ENCODE results near the gene MYO9B. TPM values are rescaled to one million over a fixed set of nuclear protein-coding genes. Genes with fewer than 3 reads are reported as not detected.
A peak's percentile ranks its signal among the peaks of the same experiment; 100 is the strongest.

Gene MYO9B
- total RNA-seq, 1 experiment from 2014 or later: 58.6 TPM

- H3K9me3 Mint-ChIP-seq: no peaks in the 10 kb centered on the region
- Histone ChIP-seq H2BK120ac (ENCODE audit: low read depth, low read length, poor library complexity, severe bottlenecking) (no peak overlapping the region), H2BK5ac (ENCODE audit: insufficient read length, low read length) (no peak overlapping the region), H3K79me2 (ENCODE audit: insufficient read depth, low read length) (no peaks in the 10 kb centered on the region), H4K8ac (replicated peaks; ENCODE audit: insufficient read length, low read depth, low read length) (no peak overlapping the region), H3K9me3 (ENCODE audit: control insufficient read depth, low read depth, low read length) (peaks cover 19% of the 10 kb centered on the region), H2BK12ac (ENCODE audit: insufficient read length, low read depth, low read length) (no peak overlapping the region), H3K9ac (ENCODE audit: extremely low read depth, insufficient read length, low read length) (no peak overlapping the region), H3K4me1 (ENCODE audit: insufficient read depth, low read length) (no peaks in the 10 kb centered on the region), H3K79me1 (ENCODE audit: insufficient read depth, low read depth, low read length, poor library complexity, severe bottlenecking) (no peaks in the 10 kb centered on the region), H2BK20ac (ENCODE audit: low read depth, low read length, poor library complexity, severe bottlenecking) (no peak overlapping the region), H4K5ac (ENCODE audit: insufficient read length, low read depth, low read length) (no peak overlapping the region), H3K27ac (ENCODE audit: insufficient read length, low read depth, low read length) (no peak overlapping the region), H2BK15ac (ENCODE audit: low read depth, low read length) (no peak overlapping the region), H3K18ac (ENCODE audit: insufficient read length, low read depth, low read length) (no peak overlapping the region), H3K4ac (ENCODE audit: low read depth, low read length) (no peak overlapping the region), H3K14ac (ENCODE audit: insufficient read depth, low read length) (no peak overlapping the region; the same call in 1 of the 2 replicates), H2AFZ (ENCODE audit: low read length) (no peak overlapping the region), H3K23me2 (ENCODE audit: insufficient read length, low read depth, low read length, poor library complexity, severe bottlenecking) (no peaks in the 10 kb centered on the region), H3K56ac (ENCODE audit: insufficient read length, low read depth, low read length) (no peak overlapping the region), H3K4me2 (ENCODE audit: insufficient read depth, insufficient read length, low read length) (no peak overlapping the region), H3K23ac (ENCODE audit: insufficient read length, low read depth, low read length) (no peak overlapping the region), H3T11ph (ENCODE audit: low read length) (no peak overlapping the region), H4K91ac (ENCODE audit: insufficient read length, low read depth, low read length) (no peak overlapping the region), H4K20me1 (ENCODE audit: control insufficient read depth, insufficient read depth, insufficient read length) (no peaks in the 10 kb centered on the region), H3K27me3 (ENCODE audit: insufficient read depth, low read length) (no peaks in the 10 kb centered on the region), H2AK5ac (ENCODE audit: insufficient read length, low read length) (no peak overlapping the region)
- DNase-seq: no peak
- H3K27me3 Mint-ChIP-seq (ENCODE audit: low read depth): no peaks in the 10 kb centered on the region
- H3K4me1 Mint-ChIP-seq: peaks cover 8 to 14% of the 10 kb centered on the region in 2 experiments; a peak in 3 of 4 replicates
- H3K36me3 Mint-ChIP-seq (ENCODE audit: insufficient read depth in 1 of 3, low read depth in 3 of 3): peaks cover 36 to 80% (median 71%) of the 10 kb centered on the region in 3 experiments; a peak in 6 of 7 replicates
- no CpG with 5 or more reads among the region's 15 CpGs for WGBS (ENCODE audit: extremely low coverage, insufficient read length, low lambda C conversion rate)
- TF ChIP-seq CTCF (conservative IDR thresholded peaks at IDR 0.05): no peak
- no peak overlapping the region for H3K4me3 Mint-ChIP-seq
- H3K27ac Mint-ChIP-seq: peak overlapping the region in 1 of 3 experiments; percentile 82; a peak in 1 of 7 replicates
These were observed 19.9 kb upstream of the MYO9B start for GRCh38 chr19:17055636-17056035.
